HepG2 (cell line): Measurements from ENCODE around the gene UQCC2. TPM values are rescaled to one million over a fixed set of nuclear protein-coding genes. Genes with fewer than 3 reads are reported as not detected.

ENCODE experiments used
- BHLHE40 ChIP-seq: IDR thresholded peaks from 2 replicates; pipeline ENCODE4 v1.6.1; 2011; ENCODE audit warnings: low read length, improper control_type of control experiment
- GMEB1 ChIP-seq: sonication (generic); formaldehyde crosslinking; IDR thresholded peaks from 2 replicates; pipeline ENCODE4 v1.5.1; 2020; ENCODE audit warnings: missing genetic modification reagents, mild to moderate bottlenecking, borderline replicate concordance
- MYC ChIP-seq: sonication (generic); formaldehyde crosslinking; IDR thresholded peaks from 2 replicates; pipeline ENCODE4 v1.9.0; 2021; ENCODE audit warnings: missing genetic modification reagents, borderline replicate concordance
- POLR2AphosphoS2 ChIP-seq: IDR thresholded peaks from 2 replicates; pipeline ENCODE4 v1.6.1; 2011; ENCODE audit warnings: low read depth, low read length, improper control_type of control experiment
- TSC22D2 ChIP-seq: sonication (generic); formaldehyde crosslinking; IDR thresholded peaks from 2 replicates; pipeline ENCODE4 v1.5.1; 2020; ENCODE audit warnings: missing genetic modification reagents, mild to moderate bottlenecking, borderline replicate concordance
- ZFP91 ChIP-seq: sonication (generic); formaldehyde crosslinking; IDR thresholded peaks from 2 replicates; pipeline ENCODE4 v1.9.0; 2022; ENCODE audit warnings: missing genetic modification reagents, mild to moderate bottlenecking, borderline replicate concordance
- polyA plus RNA-seq, 8 experiments: library from polyadenylated mRNA; depleted of rRNA in 3 of 8; stranded (reverse) in 7 of 8; unstranded in 1 of 8; fragments of >200 nt; fragmentation: Illumina TruSeq in 4 of 8; extraction: Trizol in 4 of 8; gene quantifications; 2 replicates each; pipeline versions ENCODE4 v1.2.1 to v1.2.3, GENCODE V29; 2011 to 2016; ENCODE audit warnings: low read depth in 4 of 8, missing spikeins in 1 of 8, mixed read lengths in 1 of 8; ENCODE audit not compliant: insufficient read depth in 1 of 8
- total RNA-seq, 5 experiments: library from RNA; depleted of rRNA; stranded (reverse); fragments of >200 nt; fragmentation: Illumina TruSeq; extraction: Trizol; gene quantifications; 2 replicates each; pipeline ENCODE4 v1.2.3, GENCODE V29; 2016; ENCODE audit warnings: low read depth in 1 of 5
- TF ChIP-seq, protein P1 (sequence below): sonication (generic); formaldehyde crosslinking; IDR thresholded peaks from 2 replicates; pipeline ENCODE4 v1.4.0; 2020; ENCODE audit warnings: missing genetic modification reagents, borderline replicate concordance

Gene UQCC2
- total and polyA plus RNA-seq, 2 of the 13 experiments (the other 11 are each of a cell fraction or from before 2014, with no cell fraction given), result 82.4 to 238 TPM

DNA sequence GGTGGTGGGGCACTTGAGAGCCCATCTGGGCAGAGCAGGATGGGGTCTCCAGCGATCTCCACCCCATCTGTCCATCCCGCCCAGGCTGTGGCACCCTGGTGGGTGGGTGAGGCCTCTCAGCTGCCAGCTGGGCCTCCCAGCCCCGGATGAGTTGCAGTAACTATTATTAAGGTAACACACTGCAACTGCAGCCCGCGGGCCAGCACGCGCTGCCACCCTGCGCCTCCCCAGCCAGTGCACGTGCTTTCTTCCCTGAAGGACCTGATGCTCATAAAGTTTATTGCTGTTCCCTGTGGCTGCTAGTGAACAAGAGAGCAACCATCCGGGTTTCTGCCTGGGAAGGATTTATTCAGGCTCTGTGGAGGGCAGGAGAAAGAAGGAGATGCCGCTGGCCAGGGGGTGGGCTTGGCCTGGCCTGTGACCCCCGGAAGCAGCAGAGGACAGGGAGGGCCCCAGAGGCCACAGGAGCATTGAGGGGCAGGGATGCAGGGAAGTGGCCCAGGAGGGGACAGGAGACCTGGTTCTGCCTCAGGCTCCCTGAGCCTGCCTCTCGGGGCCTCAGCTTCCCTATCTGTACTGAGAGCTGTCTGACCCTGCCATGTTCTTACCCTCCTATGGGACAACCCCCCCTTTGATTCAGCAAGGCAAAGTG is 33.5 kb upstream of the UQCC2 start (continued):
- TF ChIP-seq ZFP91 (CRISPR knock-in tag) (no peak), POLR2AphosphoS2 (no peak), BHLHE40 (peak; percentile 48; the same call in 1 of the 2 replicates), TSC22D2 (CRISPR knock-in tag) (no peak), GMEB1 (no peak), MYC (CRISPR knock-in tag) (0 out of 2 replicates have a peak, but pooled peaks have one; percentile 29)
- TF ChIP-seq, protein P1, sequence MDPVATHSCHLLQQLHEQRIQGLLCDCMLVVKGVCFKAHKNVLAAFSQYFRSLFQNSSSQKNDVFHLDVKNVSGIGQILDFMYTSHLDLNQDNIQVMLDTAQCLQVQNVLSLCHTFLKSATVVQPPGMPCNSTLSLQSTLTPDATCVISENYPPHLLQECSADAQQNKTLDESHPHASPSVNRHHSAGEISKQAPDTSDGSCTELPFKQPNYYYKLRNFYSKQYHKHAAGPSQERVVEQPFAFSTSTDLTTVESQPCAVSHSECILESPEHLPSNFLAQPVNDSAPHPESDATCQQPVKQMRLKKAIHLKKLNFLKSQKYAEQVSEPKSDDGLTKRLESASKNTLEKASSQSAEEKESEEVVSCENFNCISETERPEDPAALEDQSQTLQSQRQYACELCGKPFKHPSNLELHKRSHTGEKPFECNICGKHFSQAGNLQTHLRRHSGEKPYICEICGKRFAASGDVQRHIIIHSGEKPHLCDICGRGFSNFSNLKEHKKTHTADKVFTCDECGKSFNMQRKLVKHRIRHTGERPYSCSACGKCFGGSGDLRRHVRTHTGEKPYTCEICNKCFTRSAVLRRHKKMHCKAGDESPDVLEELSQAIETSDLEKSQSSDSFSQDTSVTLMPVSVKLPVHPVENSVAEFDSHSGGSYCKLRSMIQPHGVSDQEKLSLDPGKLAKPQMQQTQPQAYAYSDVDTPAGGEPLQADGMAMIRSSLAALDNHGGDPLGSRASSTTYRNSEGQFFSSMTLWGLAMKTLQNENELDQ (CRISPR knock-in tag), result no peak
